ENCODE data around the gene TMEM259.
A peak's percentile ranks its signal among the peaks of the same experiment; 100 is the strongest.
"Not testable (repeated sequence)": the region's sequence is repeated elsewhere in the genome, so short reads cannot be mapped to it uniquely, and the experiment has no call there.

TMEM259 gene

DNA sequence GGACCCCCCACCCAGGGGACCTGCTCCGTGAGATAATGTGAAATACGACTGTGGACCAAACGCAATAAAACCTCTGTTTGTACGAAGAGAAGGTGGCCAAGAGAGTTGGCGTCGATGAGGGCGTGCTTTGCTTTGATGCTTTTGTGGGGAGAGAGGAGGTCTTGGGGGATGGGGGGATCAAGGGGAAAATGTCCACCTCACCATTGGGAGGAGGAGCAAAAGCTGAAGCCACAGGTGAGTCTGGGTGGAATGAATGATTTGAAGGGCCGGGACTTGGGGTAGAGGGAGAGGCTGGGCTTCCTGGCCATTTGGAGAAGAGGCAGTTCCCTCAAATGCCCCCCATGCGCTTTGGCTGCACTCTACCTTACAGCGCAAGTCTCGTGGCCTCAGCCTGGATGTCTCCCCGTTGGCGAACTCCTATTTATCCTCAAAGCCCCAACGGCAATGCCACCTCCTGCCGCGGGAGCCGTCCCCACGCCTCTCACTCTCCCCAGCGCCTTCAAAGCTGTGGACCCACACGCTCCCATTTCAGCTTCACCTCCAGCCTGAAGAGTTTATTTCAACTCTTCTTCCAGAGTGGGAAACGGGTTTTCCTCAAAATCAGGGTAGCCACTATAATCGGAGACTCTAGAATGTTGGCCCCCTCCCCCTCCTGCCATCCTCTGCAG lies 18.2 kb upstream of the TMEM259 start:
- no peak for DNase-seq

DNA sequence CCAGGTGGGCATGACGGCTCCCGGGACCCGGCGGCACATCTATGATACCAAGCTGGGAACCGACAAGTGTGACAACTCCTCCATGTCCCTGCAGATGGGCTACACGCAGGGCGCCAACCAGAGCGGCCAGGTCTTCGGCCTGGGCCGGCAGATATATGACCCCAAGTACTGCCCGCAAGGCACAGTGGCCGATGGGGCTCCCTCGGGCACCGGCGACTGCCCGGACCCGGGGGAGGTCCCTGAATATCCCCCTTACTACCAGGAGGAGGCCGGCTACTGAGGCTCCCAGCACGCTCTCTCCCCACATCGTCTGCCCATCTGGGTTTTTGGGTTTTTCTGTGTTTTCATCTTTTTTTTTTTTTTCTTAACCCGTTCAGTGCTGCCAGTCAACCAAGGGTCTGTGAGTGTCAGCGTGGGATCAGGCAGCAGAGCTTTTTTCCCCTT lies 16.7 kb upstream of the TMEM259 start:
- DNase-seq, result no peak

DNA sequence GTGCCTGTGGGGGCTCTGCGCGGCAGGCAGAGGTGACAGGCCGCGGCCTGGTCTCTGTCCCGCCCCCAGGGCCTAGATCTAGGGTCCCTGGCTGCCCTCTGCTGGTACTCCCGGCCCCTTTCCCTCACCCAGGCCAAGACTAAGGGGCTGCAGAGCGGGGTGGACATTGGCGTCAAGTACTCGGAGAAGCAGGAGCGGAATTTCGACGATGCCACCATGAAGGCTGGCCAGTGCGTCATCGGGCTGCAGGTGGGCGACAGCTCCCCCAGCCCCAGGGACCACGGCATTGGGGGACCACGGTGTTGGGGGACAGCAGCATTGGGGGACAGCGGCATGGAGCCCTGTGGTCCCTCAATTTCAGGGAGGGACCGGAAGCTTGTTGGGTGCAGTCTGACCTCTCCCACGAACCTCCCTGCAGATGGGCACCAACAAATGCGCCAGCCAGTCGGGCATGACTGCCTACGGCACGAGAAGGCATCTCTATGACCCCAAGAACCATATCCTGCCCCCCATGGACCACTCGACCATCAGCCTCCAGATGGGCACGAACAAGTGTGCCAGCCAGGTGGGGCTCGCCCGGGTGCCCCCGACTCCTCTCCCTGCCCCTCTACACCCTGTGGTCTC lies 15.2 kb upstream of the TMEM259 start:
- DNase-seq, result no peak

DNA sequence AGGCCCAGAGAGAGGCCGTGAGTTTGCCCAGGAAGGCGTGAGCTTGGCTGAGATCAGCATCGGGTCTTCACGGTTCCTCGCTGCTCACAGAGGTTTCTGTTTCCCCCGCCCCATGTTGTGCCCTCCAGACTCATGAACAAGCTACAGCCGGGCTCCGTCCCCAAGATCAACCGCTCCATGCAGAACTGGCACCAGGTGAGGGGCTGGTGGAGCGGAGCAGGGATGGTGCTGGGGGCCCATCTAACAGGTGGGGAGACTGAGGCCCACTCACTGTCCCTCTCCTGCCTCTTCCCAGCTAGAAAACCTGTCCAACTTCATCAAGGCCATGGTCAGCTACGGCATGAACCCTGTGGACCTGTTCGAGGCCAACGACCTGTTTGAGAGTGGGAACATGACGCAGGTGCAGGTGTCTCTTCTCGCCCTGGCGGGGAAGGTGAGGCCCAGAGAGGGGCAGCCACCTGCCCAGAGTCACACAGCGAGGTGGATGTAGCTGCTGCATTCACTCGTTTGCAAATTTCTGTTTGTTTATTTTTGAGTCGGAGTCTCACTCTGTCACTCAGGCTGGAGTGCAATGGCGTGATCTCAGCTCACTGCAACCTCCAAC lies 11.4 kb upstream of the TMEM259 start:
- DNase-seq, result no peak

DNA sequence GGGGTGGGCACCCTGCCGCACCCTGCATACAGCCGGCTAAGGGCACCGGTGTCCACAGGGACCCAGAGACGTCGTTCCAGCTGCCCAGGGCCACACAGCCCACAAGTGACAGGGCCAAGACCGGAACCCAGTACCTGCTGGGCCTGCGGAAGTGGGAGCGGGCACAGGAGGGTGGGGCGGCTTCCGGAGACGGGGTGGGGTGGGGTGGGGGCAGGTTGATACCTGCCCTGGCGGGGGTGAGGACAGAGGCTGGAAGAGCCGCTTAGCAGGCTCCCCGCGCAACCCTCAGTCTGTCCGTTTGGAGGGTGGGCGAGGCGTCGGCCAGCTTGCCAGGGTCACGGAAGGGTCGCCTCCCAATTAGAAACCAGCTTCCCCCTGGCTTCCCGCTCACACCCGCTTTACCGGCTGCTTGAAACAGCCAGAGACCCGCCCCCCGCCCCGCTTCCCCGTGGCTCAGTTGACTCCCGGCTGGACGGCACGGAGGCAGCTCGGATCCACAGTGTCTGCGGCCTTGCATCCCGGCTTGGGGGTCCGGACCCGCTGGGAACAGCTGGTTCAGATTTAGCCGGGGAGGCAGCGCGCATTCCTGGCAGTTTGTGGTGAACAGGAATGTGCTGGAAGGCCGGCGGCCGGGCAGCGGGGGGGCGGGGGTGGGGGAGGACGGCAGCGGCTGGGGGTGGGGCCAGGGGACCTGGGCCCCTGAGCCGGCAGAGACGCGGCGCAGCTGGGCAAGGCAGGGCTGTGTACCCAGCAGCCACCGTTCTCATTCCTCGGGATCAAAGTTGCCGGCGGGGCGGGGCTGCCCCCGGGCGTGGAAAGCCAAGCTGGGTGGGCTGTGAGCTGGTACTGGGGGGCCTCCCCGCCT lies 7.4 kb upstream of the TMEM259 start:
- peak; percentile 37 for DNase-seq

DNA sequence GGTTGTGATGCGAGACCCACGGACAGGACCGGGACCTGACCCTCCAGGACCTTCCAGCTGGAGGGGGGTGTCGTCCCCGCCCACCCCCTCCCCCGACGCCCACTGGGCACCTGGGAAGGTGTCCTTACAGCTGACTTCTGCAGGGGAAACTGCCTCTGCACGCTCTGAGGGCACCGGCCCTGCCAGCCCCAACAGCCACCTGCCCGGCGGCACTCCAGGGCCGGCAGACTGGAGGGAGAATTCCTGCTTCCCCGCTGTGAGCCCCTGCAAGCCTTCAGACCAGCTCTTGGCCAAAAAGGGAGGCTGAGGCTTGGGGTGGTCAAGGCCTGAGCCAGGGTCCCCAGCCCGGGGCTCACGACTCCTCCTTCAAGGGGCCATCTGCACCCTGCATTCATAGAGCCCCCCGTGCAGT lies 6.7 kb upstream of the TMEM259 start:
- no peak for DNase-seq

DNA sequence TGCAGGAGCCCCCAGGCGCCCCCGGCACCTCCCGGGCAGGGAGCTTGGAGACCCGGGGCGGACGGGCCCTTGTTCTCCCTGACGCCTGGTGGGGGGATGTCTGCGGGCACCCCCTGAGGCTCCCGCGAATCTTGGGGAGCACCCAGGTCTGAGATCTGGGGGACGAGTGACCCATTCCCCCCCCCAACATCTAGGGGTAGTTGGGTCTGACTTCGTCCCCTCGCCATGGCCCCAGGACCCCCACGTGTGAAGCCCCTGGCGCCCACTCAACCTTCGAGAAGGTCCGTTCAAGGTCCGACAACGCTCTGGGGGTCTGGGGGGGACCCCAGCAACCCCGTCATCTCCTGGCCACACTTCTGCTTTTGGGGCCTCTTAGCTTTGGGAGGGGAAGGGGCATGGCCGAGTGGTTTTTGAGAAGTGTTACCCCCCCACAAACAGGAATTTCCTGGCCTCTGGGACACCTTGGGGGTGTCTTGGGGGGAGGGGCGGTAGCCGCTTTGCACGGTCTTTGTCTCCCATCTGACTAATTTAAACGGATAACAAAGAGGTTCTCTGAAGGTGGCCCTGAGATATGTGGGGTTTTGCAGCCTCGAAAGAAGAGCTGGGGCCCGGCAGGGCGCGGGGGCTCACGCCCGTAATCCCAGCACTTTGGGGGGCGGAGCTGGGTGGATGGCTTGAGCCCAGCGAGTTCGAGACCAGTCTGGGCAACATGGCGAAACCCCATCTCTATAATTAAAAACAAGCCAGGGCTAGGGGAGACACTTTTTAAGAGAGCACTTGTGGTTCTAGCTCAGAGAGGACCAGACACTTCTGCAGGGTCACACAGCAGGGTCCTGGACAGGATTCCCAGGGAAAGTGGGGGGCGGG lies 6.1 kb upstream of the TMEM259 start:
- no peak for DNase-seq

DNA sequence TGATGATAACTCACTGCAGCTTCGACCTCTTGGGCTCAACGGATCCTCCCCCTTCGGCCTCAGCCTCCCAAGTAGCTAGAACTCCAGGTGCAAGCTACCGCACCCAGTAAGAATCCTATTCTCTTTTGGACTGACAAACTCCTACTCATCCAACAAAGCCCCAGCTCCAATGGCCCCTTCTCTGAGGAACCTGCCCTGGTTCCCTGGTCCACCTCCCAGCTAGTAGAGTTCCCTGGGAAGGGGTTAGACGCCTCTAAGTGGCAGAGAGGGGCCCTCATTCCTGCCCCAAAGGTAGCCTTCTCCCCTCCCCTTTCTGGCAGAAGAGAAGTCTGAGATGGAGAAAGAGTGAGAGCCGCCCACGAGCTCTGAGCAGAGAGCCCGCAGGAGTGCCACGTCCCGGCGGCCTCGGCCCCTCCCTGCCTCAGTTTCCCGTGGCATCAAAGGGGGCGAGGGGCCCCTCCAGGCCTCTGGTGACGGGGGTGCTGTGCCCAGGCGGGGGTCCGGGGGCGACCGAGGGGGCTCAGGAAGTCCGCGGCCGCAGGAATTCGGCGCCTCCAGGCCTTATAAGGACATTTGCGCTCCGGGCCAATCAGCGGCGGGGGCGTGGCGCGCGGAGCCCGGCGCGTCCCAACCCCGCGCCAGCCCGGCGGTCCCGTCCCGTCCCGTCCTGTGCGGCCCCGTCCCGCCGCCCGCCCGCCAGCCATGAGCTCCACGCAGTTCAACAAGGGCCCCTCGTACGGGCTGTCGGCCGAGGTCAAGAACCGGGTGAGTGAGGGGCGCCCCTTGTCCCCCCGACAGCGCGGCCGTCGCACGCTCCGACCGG lies 5.2 kb upstream of the TMEM259 start, which contains the start of gene CNN2:
TSS of gene CNN2 (plus strand) at position 649 of the 823 bp plus-strand sequence. CDS start at position 703, 54 bp downstream.
- DNase-seq, result peak; percentile 45

DNA sequence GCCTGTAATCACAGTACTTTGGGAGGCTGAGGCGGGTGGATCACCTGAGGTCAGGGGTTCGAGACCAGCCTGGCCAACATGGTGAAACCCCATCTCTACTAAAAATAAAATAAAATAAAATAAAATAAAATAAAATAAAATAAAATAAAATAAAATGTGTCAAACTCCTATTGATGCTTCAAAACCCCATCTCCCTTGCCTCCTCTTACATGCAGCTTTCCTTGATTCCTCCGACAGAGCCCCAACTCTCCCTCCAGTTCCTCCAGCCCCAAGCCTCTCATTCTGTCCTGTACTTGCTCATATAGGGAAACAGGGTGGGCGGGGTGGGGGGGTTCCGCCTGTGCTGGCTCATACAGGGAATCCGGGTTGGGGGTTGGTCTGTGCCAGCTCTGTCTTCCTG lies 4.2 kb upstream of the TMEM259 start:
- not testable (repeated sequence) for DNase-seq

DNA sequence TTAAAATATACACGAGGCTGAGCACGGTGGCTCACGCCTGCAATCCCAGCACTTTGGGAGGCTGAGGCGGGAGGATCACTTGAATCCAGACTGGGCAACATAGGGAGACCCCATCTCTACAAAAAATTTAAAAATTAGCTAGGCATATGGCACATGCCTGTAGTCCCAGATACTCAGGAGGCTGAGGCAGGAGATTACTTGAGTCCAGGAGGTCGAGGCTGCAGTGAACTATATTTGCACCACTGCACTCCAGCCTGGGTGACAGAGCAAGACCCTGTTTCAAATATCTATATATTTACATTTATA lies 2.9 kb upstream of the TMEM259 start:
- DNase-seq, result not testable (repeated sequence)

DNA sequence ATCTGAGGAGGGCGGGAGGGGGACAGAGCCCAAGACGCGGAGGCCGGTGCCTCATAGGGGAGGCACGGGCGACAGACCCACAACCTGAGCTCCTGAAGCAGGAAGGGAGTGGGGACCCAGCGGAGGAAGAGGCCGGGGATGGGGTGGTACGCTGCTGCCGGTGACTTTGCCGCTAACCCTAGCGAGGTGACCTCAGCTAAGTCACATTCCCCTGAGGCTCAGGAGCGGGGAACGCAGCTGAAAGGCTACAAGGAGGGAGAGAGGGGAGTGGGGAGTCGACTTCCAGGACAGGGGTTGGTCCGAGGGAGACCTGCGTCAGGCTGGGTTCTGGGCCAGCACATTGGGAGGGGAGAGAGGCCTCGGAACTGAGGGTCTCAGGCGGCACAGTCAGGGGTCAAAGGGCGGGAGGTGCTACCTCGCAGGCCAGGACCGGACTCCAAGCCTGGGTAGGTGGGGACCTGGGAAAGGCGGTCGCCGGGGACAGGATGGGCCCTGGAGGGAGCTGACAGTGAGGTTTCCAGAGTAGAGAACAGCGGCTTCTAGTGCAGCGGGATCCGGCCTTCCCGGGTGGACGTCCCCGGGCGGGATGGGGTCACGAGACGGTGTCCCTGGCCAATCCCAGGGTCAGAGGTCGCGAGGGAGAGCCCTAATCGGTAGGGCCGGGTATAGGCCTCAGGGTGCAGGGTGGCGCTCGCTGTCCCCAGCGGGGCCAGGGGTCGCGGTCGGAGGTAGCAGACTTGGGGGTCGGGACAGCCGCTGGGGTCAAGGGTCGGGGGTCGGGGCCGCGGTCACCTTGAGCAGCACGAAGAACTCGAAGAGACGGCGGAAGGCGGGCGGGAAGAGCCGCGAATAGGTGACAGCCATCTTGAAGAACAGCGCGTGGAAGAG lies 699 bp downstream of the TMEM259 start:
- no peak for DNase-seq

DNA sequence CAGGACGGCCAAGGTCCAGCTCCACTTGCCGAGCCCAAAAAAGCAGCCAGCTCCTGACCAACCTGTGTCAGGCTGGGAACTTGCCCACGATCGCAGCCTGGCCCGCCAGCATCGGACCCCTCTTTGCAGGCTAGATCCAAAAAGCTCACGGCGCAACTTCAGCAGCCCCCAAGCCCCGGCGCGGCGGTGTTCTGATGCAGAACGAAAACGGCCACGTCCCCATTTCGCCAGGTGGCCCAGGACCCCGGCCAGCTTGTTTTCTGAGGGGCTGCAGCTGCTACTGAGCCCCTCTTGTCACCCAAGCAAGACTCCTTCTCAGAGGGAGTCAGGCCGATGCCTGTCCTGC lies 1.3 kb downstream of the TMEM259 start:
- no peak for DNase-seq

DNA sequence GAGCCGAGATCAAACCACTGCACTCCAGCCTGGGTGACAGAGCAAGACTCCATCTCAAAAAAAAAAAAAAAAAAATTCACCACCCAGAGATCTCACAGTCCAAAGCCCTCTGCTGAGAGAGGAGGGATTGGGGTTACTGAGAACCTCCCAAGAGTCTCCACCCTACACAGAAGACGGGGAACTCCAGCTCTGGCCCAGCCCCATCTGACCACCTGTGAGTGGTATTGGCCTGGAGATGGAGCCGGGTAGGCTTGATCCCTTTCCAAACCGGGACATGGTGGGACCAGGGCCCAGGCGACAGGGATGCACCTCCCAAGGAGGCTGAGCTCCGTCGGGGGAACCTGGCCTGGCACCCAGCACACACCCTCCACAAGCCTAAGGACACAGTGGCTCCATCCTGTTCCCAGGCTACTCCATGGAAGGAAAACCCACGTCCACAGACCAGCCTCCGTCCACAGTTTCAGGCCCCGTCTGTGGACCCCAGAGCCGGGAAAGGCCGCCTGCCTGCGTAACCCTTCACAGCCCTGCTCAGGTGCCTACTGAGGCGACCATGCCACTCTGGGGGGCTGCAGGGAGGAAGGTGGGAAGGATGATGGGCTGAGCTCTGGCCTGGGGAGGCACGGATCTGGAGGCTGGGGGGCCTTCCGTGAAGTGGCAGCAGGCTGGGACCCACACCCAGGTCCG lies 1.8 kb downstream of the TMEM259 start:
- DNase-seq, result no peak

DNA sequence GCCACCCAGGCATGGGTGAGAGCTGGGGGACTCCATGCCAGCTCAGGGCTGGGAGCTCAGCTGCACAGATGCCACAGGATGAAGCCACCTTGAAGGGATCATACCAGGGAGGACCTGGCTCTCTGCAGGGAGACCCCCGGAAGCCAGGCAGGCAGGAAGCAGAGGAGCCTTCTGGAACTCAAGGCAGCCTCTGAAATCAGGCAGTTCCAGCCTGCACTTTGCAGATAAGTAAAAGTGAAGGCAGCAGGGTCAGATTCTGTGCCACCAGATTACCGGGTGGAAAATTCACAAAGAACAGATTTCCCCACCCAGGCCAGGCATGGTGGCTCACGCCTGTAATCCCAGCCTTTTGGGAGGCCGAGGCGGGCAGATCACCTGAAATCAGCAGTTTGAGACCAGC lies 2.5 kb downstream of the TMEM259 start:
- no peak for DNase-seq

DNA sequence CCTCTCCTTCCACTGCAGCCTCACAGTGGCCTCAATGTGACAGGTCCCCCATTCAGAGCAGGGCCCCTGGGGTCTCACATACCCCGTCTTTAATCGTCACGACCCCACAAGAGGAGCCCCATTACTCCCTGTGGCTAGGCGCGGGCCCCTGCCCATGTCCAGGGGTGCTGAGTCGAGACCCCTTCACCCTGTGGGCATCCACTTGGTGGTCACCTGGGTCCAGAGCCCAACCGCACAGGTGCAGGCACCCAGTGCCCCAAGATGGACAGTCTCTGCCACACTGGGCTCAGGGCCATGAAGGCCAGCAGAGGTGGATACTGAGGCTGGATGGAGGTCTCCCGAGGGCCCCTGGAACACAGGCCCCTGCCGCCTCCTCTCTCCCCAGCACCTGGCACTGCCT lies 3.0 kb downstream of the TMEM259 start:
- no peak for DNase-seq

DNA sequence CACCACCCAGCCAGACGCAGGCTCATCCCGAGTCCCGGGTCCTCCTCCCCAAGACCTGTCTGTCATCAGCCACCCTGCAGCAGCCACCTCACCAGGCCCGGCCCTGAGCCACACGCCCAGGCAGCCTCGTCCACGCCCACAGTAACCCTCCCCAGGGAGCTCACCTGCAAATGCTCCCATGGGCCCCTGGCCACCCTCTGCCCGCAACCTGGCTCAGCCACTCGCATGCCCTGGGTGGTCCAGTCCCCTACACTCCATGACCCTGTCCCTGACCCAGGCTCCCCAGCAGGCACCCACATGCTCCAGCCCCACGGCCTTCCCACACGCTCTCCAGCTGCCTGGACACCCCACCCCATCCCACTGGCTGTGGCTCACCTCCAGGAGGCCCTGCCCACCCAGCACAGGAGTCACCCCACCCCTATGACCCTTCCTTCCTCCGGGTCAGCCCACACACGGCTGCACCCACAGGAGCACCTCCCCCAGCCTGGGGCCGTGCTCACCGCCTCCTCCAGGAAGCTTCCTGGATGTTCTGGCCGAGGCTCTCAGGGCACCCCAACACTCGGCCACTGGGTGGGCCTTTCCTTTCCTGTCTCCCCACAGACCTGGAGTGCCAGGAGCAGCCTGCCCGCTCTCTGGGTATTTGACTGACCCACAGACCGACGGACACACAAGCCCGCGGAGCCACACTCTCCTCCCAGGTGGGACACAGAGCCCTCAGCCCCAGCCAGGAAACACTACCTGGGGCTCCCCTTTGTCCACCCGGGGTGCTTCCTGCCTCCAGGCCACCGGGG lies 3.6 kb downstream of the TMEM259 start:
- DNase-seq, result no peak

DNA sequence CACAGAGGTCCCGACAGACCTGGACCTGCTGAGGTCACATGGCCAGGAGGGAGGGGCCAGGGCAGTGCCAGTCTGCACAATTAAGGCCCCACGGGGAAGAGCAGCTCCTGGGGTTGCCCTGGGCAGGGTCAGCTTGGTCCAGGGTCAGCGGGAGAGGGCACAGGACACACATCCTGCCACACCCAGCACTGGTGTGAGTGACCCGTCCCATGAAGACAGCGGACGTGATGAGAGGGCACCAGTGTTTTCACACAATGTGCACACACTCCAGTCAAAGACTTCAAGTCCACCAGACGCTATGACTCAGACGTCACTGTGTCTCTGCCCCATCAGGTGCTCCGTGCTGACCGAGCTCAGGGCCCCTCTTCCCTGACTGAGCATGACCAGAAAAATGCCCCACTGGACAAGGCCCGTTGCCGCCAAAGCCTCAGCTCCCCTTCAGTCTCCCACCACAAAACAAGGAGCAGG lies 4.2 kb downstream of the TMEM259 start:
- DNase-seq, result no peak

DNA sequence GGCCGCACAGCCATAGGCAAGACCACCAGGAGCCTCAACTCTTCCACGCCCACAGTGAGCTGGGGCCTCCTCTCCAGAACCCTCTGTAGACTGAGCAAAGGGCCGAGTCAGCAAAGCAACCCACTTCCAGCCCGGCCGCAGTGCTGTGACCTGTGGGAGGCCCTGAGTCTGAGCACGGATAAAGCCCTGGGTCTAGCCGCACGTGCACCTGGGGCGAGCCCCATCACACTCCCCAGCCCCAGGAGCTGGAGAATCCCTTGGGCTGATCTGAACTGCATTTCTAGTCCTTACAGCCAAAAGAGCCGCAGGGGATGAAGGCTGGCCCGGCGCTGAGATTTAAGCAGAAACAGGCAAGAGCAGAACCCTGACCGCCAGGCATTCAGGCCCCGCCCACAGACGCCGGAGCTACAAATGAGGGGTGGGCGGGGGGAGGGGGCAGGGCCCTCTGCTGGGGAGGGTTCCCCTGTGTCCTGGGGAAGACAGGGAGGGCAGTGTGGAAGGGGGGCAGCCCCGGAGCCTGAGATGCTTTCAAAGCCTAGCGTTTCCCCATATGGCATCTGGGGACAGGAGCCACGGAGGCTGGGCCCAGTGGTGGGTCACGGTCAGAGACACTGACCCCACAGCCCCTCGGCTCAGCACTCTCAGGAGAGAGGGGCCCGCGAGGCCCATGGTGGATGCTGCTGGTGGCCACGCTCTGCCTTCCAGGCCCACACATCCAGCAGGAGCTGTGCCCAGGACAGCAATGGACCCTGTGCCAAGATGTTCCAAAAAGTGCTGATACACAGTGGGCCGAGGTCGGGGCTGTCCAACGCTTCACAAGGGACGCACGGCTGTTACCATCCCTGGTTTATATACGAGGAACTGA lies 4.9 kb downstream of the TMEM259 start:
- DNase-seq, result no peak
